ENCODE results near the gene FAM174C. TPM values are rescaled to one million over a fixed set of nuclear protein-coding genes. Genes with fewer than 3 reads are reported as not detected.

FAM174C gene
- polyA plus RNA-seq, 1 of the 3 experiments (the other 2 are of a cell fraction) = 78.0 TPM

DNA sequence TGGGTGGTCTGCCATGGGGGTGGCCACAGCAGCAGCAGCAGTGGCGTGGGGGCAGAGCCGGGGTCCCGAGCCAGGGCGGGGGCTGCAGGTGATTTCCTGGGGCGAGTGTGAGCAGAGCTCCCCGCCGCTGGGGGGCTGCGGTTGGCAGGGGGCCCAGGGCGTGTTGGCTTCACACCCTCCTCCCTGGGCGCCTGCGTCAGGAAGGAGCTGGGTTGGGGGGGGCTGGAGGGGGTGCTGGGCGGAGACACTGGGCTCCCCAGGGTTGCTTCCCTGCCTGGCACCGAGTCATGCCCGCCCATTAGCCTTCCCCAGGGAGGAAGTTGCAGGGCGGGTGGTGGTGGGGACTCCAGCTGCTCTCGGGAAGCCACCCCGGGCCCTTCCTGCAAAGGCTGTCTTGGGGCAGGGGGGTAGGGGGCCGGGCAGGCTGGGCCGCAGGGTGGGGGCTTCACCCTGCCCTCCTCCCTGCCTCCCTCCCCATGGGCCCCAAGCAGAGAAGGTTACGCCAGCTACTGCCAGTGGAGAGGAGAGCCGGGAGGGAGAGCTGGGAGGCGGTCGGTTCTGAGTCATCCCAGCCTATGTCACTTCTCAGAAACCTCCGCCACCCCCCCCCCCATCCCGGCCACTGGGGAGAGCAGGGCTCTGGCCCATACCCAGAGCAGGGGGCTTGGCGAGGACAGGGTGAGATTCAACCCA is 22.4 kb upstream of the FAM174C start:
- CTCF ChIA-PET = interaction anchor here (0.8 to 18.6 kb wide), 7 partner anchors 9 to 140 kb away, joined by 3 to 594 read pairs (median 4); partner anchors contain the start of genes ATP5F1D and CIRBP
- H3F3A ChIP-seq (replicated peaks; ENCODE audit: insufficient read depth) = peaks cover 54% of the 10 kb centered on the region
- H3K36me3 ChIP-seq (replicated peaks in 1 of 2; ENCODE audit: control insufficient read depth in 1 of 2, insufficient read depth in 2 of 2, low read length in 1 of 2) = peaks cover 43 to 49% of the 10 kb centered on the region in 2 experiments
- no peaks in the 10 kb centered on the region for H3K9me3 ChIP-seq
- H3K4me1 ChIP-seq (ENCODE audit: control insufficient read depth in 1 of 2, insufficient read depth in 2 of 2, low read depth in 1 of 2, low read length in 1 of 2) = peaks cover 18 to 32% of the 10 kb centered on the region in 2 experiments; a peak in 3 of 4 replicates
- DNase-seq = peak; percentile 69
- H2AFZ ChIP-seq (ENCODE audit: low read depth) = no peak overlapping the region
- no peaks in the 10 kb centered on the region for H3K27me3 ChIP-seq (ENCODE audit: insufficient read depth)
- H3K9ac ChIP-seq = peak overlapping the region; percentile 98
- peak overlapping the region; percentile 95 to 99 for H3K27ac ChIP-seq (ENCODE audit: low read depth in 2 of 2, low read length in 1 of 2)
- POLR2A ChIA-PET = interaction anchor here (1.0 to 1.9 kb wide), 7 partner anchors 9 to 22 kb away, joined by 3 to 32 read pairs (median 7); partner anchors contain the start of genes ATP5F1D, CIRBP and FAM174C
- peak overlapping the region; percentile 79 to 86 for H3K4me3 ChIP-seq (ENCODE audit: low read depth in 2 of 2, low read length in 1 of 2)
- H3K4me2 ChIP-seq = peak overlapping the region; percentile 99
- peaks cover 60% of the 10 kb centered on the region for H4K20me1 ChIP-seq (ENCODE audit: insufficient read depth)
- H3K79me2 ChIP-seq (ENCODE audit: insufficient read depth) = peaks cover 79% of the 10 kb centered on the region
- H3K9me2 ChIP-seq = no peaks in the 10 kb centered on the region
- TF ChIP-seq, protein P1, sequence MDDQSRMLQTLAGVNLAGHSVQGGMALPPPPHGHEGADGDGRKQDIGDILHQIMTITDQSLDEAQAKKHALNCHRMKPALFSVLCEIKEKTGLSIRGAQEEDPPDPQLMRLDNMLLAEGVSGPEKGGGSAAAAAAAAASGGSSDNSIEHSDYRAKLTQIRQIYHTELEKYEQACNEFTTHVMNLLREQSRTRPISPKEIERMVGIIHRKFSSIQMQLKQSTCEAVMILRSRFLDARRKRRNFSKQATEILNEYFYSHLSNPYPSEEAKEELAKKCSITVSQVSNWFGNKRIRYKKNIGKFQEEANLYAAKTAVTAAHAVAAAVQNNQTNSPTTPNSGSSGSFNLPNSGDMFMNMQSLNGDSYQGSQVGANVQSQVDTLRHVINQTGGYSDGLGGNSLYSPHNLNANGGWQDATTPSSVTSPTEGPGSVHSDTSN (IDR thresholded peaks at IDR 0.05) = peak; percentile 47
- TF ChIP-seq NRF1 (IDR thresholded peaks at IDR 0.05; ENCODE audit: low read depth, low read length) (peak; percentile 33; the same call in 1 of the 2 replicates), JUND (IDR thresholded peaks at IDR 0.05) (peak; percentile 78), FOSL2 (IDR thresholded peaks at IDR 0.05; ENCODE audit: borderline replicate concordance, low read depth) (peak; percentile 74), MEF2A (IDR thresholded peaks at IDR 0.05; ENCODE audit: borderline replicate concordance, low read depth) (no peak), EP300 (IDR thresholded peaks at IDR 0.05; ENCODE audit: borderline replicate concordance in 1 of 2, low read depth in 1 of 2, low read length in 1 of 2) (peak in 1 of 2 experiments; percentile 7; a peak in 1 of 4 replicates), ELF1 (IDR thresholded peaks at IDR 0.05) (peak; percentile 49), RXRA (IDR thresholded peaks at IDR 0.05; ENCODE audit: borderline replicate concordance, low read depth) (peak; percentile 44; the same call in 1 of the 2 replicates), POLR2AphosphoS5 (IDR thresholded peaks at IDR 0.05; ENCODE audit: low read depth, low read length) (no peak), RCOR1 (IDR thresholded peaks at IDR 0.05; ENCODE audit: low read length) (no peak), YY1 (IDR thresholded peaks at IDR 0.05; ENCODE audit: low read depth) (0 out of 2 replicates have a peak, but pooled peaks have one; percentile 16), GABPA (IDR thresholded peaks at IDR 0.05; ENCODE audit: low read depth) (peak; percentile 37; the same call in 1 of the 2 replicates), CHD2 (IDR thresholded peaks at IDR 0.05; ENCODE audit: low read length, partially characterized antibody) (peak; percentile 18), NFIC (IDR thresholded peaks at IDR 0.05; ENCODE audit: borderline replicate concordance) (peak; percentile 68), TCF12 (IDR thresholded peaks at IDR 0.05) (peak; percentile 59; the same call in 1 of the 2 replicates), EZH2phosphoT487 (IDR thresholded peaks at IDR 0.05; ENCODE audit: borderline replicate concordance, low read depth) (no peak), FOXM1 (IDR thresholded peaks at IDR 0.05; ENCODE audit: low read depth) (no peak)
- TF ChIP-seq, protein P2, sequence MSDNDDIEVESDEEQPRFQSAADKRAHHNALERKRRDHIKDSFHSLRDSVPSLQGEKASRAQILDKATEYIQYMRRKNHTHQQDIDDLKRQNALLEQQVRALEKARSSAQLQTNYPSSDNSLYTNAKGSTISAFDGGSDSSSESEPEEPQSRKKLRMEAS (IDR thresholded peaks at IDR 0.05; ENCODE audit: low read depth) = peak; percentile 16
- TF ChIP-seq, protein P3, sequence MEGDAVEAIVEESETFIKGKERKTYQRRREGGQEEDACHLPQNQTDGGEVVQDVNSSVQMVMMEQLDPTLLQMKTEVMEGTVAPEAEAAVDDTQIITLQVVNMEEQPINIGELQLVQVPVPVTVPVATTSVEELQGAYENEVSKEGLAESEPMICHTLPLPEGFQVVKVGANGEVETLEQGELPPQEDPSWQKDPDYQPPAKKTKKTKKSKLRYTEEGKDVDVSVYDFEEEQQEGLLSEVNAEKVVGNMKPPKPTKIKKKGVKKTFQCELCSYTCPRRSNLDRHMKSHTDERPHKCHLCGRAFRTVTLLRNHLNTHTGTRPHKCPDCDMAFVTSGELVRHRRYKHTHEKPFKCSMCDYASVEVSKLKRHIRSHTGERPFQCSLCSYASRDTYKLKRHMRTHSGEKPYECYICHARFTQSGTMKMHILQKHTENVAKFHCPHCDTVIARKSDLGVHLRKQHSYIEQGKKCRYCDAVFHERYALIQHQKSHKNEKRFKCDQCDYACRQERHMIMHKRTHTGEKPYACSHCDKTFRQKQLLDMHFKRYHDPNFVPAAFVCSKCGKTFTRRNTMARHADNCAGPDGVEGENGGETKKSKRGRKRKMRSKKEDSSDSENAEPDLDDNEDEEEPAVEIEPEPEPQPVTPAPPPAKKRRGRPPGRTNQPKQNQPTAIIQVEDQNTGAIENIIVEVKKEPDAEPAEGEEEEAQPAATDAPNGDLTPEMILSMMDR (IDR thresholded peaks at IDR 0.05) = peak; percentile 24
- TF ChIP-seq, protein P4, sequence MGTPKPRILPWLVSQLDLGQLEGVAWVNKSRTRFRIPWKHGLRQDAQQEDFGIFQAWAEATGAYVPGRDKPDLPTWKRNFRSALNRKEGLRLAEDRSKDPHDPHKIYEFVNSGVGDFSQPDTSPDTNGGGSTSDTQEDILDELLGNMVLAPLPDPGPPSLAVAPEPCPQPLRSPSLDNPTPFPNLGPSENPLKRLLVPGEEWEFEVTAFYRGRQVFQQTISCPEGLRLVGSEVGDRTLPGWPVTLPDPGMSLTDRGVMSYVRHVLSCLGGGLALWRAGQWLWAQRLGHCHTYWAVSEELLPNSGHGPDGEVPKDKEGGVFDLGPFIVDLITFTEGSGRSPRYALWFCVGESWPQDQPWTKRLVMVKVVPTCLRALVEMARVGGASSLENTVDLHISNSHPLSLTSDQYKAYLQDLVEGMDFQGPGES (IDR thresholded peaks at IDR 0.05; ENCODE audit: low read depth, low read length) = no peak
- TF ChIP-seq, protein P5, sequence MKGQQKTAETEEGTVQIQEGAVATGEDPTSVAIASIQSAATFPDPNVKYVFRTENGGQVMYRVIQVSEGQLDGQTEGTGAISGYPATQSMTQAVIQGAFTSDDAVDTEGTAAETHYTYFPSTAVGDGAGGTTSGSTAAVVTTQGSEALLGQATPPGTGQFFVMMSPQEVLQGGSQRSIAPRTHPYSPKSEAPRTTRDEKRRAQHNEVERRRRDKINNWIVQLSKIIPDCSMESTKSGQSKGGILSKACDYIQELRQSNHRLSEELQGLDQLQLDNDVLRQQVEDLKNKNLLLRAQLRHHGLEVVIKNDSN (IDR thresholded peaks at IDR 0.05; ENCODE audit: borderline replicate concordance, low read depth) = no peak
- WGBS (ENCODE audit: low lambda C conversion rate) = 2% methylated on average over 11 of the region's 26 CpGs

All from SK-N-SH (cell line).